Gastrocnemius medialis (tissue), 4 donors: ENCODE measurements around the gene TTLL9.

Experiments
- POLR2A ChIP-seq, 2 donors: fragments of 450-650 bp; IDR thresholded peaks; one replicate each; pipeline ENCODE4 v1.6.1; 2017; ENCODE audit warnings: antibody characterized with exemption in 2 of 2, mild to moderate bottlenecking in 2 of 2, moderate library complexity in 2 of 2
- TF ChIP-seq, protein P1 (sequence below), 5 experiments: fragments of 450-650 bp in 3 of 5; fragments of 200-600 bp in 2 of 5; sonication (generic) in 2 of 5; IDR thresholded peaks in 4 of 5; conservative IDR thresholded peaks in 1 of 5; 1 replicate in 4 of 5; 2 replicates in 1 of 5; pipeline ENCODE4 v1.5.1; 2016 to 2019; ENCODE audit warnings: antibody characterized with exemption in 5 of 5, mild to moderate bottlenecking in 3 of 5, moderate library complexity in 3 of 5

DNA sequence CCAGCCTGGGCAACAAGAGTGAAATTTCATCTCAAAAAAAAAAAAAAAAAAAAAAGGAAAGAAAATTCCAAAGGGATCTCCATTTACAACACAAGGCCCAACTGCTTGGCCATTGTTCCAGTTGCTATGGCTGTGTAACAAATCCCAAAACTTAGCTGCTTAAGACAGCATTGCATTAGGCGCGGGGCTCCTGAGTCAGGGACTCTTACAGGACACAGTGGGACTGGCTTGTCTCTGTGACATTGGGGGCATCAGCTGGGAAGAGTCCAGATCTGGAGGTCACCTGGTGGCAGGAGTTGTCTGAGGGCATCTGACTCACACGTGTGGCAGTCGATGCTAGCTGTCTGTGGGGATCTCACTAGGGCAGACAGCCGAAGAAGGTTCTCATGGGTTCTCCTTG lies 35.6 kb downstream of the TTLL9 start:
- TF ChIP-seq, protein P1, sequence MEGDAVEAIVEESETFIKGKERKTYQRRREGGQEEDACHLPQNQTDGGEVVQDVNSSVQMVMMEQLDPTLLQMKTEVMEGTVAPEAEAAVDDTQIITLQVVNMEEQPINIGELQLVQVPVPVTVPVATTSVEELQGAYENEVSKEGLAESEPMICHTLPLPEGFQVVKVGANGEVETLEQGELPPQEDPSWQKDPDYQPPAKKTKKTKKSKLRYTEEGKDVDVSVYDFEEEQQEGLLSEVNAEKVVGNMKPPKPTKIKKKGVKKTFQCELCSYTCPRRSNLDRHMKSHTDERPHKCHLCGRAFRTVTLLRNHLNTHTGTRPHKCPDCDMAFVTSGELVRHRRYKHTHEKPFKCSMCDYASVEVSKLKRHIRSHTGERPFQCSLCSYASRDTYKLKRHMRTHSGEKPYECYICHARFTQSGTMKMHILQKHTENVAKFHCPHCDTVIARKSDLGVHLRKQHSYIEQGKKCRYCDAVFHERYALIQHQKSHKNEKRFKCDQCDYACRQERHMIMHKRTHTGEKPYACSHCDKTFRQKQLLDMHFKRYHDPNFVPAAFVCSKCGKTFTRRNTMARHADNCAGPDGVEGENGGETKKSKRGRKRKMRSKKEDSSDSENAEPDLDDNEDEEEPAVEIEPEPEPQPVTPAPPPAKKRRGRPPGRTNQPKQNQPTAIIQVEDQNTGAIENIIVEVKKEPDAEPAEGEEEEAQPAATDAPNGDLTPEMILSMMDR (IDR thresholded peaks at IDR 0.05 in 4 of 5, conservative IDR thresholded peaks at IDR 0.05 in 1 of 5) = no peak
- no peak for TF ChIP-seq POLR2A (IDR thresholded peaks at IDR 0.05)
